ENCODE results near the gene SI.
"Not testable (repeated sequence)": the region's sequence is repeated elsewhere in the genome, so short reads cannot be mapped to it uniquely, and the experiment has no call there.

The SI gene

GRCh38 chr3:165078293-165078692, at the start of gene SI:
SI (minus strand) TSS chr3:165078496; CDS start chr3:165076012, 2,484 bp downstream.
- no peak for DNase-seq (ENCODE audit: low read depth in 2 of 3, low spot score in 2 of 3)

GRCh38 chr3:165125836-165126235, 47.5 kb upstream of the SI start:
- no peak for DNase-seq (ENCODE audit: low read depth in 2 of 3, low spot score in 2 of 3)

DNA sequence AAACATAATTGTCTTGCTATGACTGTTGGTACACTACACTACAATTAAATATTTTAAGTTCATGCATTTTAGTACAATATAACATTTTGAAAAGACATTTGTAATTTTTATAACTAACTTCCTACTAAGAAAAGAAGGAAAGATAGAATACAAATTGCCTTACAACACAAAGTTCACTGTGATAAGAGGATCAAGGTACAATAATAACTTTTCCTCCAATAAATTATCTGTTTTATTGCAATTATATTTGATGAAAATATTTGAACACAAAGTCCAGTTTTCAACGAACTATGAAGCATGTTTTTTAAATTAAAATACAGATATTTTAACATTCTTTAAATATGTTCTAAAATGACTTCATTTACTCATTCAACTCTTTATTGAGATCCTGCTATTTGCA, 33.1 kb upstream of the SI start:
- DNase-seq (ENCODE audit: low read depth in 2 of 3, low spot score in 2 of 3), result no peak

DNA sequence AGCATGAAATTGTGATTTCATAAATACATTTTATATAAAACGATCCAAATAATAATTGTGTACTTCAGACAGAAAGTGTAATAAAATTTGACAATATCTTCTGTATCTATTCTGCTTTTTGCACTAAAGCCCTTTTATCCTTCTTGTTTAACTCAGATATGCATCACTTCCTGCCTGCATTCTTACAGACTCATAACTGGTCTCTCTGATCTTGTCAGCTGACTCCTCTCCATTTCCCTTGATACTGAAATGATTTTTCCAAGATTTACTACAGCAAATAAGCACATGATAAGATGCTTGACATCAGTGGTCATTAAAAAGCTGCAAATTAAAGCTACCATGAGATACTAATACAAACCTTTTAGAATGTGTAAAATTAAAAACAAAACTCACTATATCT, 25.3 kb upstream of the SI start:
- no peak for DNase-seq (ENCODE audit: low read depth in 2 of 3, low spot score in 2 of 3)

DNA sequence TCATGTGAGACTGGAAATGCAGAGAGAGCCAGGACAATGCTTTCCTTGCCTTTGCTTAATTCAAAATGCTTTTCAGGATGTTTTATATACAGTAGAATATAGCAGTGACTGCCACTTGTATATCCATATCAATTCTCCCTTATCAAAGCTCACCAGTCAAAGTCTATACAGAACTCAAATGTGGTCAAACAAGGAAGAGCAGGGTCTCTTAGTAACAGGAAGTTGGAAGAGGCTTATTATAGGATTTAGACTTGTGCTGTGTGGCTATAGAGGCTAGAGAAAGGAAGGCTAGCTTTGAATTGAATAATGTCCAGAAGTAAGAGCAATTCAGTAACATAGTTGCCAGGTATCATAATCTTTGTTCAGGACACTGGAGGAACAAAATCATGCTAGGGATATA, 4.4 kb upstream of the SI start:
- no peak for DNase-seq (ENCODE audit: low read depth in 2 of 3, low spot score in 2 of 3)

DNA sequence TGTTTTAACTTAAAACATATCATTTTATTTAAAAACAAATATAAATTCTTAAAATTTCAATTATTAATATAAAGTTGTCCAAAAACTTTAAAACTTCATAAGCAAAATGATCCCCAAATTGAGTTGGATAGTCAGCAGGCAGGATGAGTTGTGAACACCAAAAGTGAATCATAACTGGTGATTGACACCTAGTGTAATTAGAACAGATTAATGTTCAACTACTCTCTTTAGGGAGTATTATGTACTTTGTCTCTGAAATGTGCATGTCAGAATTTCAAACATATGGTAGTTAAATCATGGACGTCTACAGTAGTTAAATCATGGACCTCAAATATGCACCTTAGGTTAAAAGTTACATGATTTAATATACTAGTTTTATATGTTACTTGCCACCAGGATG, 2.9 kb upstream of the SI start:
- no peak for DNase-seq (ENCODE audit: low read depth in 2 of 3, low spot score in 2 of 3)

- no peak for DNase-seq (ENCODE audit: low read depth in 2 of 3, low spot score in 2 of 3)
Measured at GRCh38 chr3:165075695-165076094, 2.6 kb downstream of the SI start.

GRCh38 chr3:165070682-165071081, 7.6 kb downstream of the SI start:
- DNase-seq (ENCODE audit: low read depth in 2 of 3, low spot score in 2 of 3), result no peak

- no peak for DNase-seq (ENCODE audit: low read depth in 2 of 3, low spot score in 2 of 3)
Measured at GRCh38 chr3:165056510-165056909, 21.8 kb downstream of the SI start.

DNA sequence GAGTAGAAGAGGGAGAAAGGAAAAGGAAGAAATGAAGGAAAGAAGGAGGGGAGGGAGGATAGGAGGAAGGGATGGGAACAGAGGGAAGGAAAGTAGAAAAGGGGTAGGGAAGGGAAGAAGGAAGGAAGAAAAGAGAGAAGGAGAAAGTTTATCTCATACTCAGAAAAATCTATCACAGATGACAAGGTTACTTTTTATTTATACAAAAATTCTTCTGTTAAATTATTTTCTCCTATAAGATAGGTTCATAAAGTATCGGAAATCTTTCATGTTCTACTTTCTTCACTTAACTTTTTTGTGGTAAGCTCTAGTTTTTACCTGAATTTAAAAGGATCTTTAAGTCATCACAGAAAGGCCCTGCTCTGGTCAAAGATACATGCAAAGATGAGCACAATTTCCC, 38.1 kb downstream of the SI start:
- DNase-seq (ENCODE audit: low read depth in 2 of 3, low spot score in 2 of 3), result no peak

- DNase-seq (ENCODE audit: low read depth in 2 of 3, low spot score in 2 of 3), result no peak
Measured at GRCh38 chr3:165011557-165011956, 66.7 kb downstream of the SI start.

DNA sequence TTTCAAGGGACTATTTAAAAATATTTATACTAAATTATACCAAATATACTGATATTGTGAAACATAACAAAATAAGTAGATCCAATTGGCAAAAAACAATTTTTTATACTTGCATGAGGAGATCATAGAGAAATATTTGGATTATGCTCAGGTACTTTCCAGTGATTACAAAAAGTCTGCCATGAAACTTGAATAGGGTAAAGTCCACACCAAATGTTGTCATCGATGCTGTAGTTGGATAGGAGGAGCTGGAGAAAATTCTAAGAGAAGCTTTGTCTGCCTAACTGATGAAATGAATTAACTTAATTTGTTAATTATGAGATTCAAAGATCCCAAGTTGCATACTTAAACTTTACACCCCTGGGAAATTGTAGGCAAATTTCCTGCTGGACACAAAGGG, 93.3 kb downstream of the SI start:
- no peak for DNase-seq (ENCODE audit: low read depth in 2 of 3, low spot score in 2 of 3)

GRCh38 chr3:164962610-164963009, 115.7 kb downstream of the SI start:
- no peak for DNase-seq (ENCODE audit: low read depth in 2 of 3, low spot score in 2 of 3)

DNA sequence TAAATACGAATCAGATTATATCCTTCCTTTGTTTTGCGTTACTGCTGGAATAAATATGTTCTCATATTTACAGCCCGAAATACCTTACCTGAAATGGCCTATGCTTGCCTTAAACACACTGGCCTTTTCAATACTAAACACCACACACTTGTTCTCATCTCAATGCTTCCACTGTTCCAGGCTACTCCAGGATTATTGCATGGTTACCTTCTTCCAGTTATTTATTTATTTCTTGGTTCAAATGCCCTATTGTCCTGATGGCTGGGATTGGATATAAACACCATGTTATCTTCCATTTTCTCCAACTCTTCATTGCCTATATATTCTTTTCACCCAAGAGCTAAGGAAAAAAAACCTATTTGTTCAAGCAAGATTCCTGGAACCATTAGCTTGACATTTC, 125.3 kb downstream of the SI start:
- no peak for DNase-seq (ENCODE audit: low read depth in 2 of 3, low spot score in 2 of 3)

DNA sequence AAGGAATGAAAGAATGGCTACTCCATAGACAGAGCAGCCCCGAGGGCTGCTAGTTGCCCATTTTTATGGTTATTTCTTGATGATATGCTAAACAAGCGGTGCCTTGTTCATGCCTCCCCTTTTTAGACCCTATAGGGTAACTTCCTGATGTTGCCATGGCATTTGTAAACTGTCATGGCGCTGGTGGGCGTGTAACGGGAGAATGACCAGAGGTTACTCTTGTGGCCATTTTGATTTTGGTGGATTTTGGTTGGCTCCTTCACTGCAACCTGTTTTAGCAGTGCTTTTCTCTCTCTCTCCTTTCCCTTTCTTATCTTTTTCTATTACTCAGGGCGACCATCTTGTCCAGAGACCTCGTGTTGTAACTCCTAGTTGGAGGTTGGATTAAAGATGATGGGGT, 126.9 kb downstream of the SI start:
- not testable (repeated sequence) for DNase-seq (ENCODE audit: low read depth in 2 of 3, low spot score in 2 of 3)

DNA sequence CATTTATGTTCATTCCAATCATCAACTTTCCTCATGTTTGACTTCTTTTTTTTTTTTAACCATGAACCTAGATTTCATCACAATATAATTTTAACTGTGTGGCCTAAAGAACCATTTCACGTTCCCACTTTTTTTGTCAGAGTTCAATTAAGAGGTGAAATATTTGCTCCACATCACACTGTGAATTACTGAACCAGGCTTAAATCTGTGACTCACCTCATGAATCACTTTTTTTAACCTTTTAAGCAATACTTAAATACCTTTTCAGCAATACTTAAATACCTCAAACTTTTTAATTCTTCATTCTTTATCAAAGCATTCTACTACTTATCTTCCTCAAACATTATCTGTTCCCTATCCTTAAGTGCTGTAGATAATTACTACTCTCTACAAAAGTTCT, 137.6 kb downstream of the SI start:
- DNase-seq (ENCODE audit: low read depth in 2 of 3, low spot score in 2 of 3), result no peak

GRCh38 chr3:164929642-164930041, 148.7 kb downstream of the SI start:
- DNase-seq (ENCODE audit: low read depth in 2 of 3, low spot score in 2 of 3), result no peak

Measured in activated CD8-positive, alpha-beta memory T cell treated with anti-CD3 and anti-CD28 coated beads for 48 hours (primary cell).